H1 (cell line): ENCODE data around the gene BNIP5. TPM values are rescaled to one million over a fixed set of nuclear protein-coding genes. Genes with fewer than 3 reads are reported as not detected.

Source experiments
- CTCF ChIA-PET: fragments of 300-600 bp; sonication (Branson Sonifier 250); formaldehyde crosslinking; loops from one replicate; lab custom pipeline; 2021; ENCODE audit not compliant: partially characterized antibody; lab: Charles Lee
- POLR2A ChIA-PET: fragments of 300-600 bp; sonication (Branson Sonifier 250); formaldehyde crosslinking; loops from one replicate; lab custom pipeline; 2021; ENCODE audit warnings: inconsistent platforms; ENCODE audit not compliant: partially characterized antibody; lab: Charles Lee
- DNase-seq, 2 experiments: peaks; one replicate each; pipeline versions ENCODE4 v3.0.0 to v3.0.0-alpha.2; 2010 to 2022; ENCODE audit warnings: low spot score in 2 of 2, low read depth in 1 of 2, mixed read lengths in 1 of 2
- FAIRE-seq: peaks from 2 replicates; lab custom pipeline; 2011; peaks lifted over from hg19 to GRCh38; lab: Jason Lieb, UNC
- H2AFZ ChIP-seq: 2 replicates; pipeline ENCODE4 v1.8.1; 2012; ENCODE audit warnings: low read length, inconsistent platforms
- H2AK5ac ChIP-seq: 2 replicates; pipeline ENCODE4 v1.6.1; 2013; ENCODE audit warnings: low read depth, low read length
- H2BK120ac ChIP-seq: replicated peaks from 2 replicates; pipeline ENCODE3; 2013; ENCODE audit warnings: low read depth, low read length, inconsistent platforms
- H2BK12ac ChIP-seq: 2 replicates; pipeline ENCODE4 v1.6.1; 2013; ENCODE audit warnings: low read depth, low read length
- H2BK15ac ChIP-seq: 2 replicates; pipeline ENCODE4 v1.6.1; 2013; ENCODE audit warnings: low read length
- H2BK20ac ChIP-seq: 2 replicates; pipeline ENCODE4 v1.6.1; 2013; ENCODE audit warnings: low read length
- H2BK5ac ChIP-seq: 2 replicates; pipeline ENCODE4 v1.6.1; 2013; ENCODE audit warnings: low read depth, low read length
- H3K14ac ChIP-seq: 2 replicates; pipeline ENCODE4 v1.6.1; 2013; ENCODE audit warnings: inconsistent platforms; ENCODE audit not compliant: insufficient read length
- H3K18ac ChIP-seq: 2 replicates; pipeline ENCODE4 v1.6.1; 2013; ENCODE audit warnings: low read length; ENCODE audit errors: extremely low read depth
- H3K23ac ChIP-seq: 2 replicates; pipeline ENCODE4 v1.6.1; 2013; ENCODE audit warnings: inconsistent platforms; ENCODE audit not compliant: insufficient read length
- H3K23me2 ChIP-seq: 2 replicates; pipeline ENCODE4 v1.6.1; 2013; ENCODE audit warnings: low read depth, low read length
- H3K27ac ChIP-seq: 2 replicates; pipeline ENCODE4 v1.6.1; 2011; ENCODE audit warnings: low read depth, low read length, inconsistent platforms
- H3K27me3 ChIP-seq, 4 experiments: replicated peaks in 1 of 4; 1 replicate in 1 of 4; 2 replicates in 3 of 4; pipeline versions ENCODE4 v1.6.1 to v1.8.1; 2011 to 2013; ENCODE audit warnings: low read length in 3 of 4, mild to moderate bottlenecking in 3 of 4, inconsistent platforms in 2 of 4, mixed read lengths in 2 of 4, moderate library complexity in 1 of 4; ENCODE audit not compliant: control insufficient read depth in 3 of 4, insufficient read depth in 3 of 4; ENCODE audit errors: extremely low read depth in 1 of 4
- H3K36me3 ChIP-seq, 4 experiments: 2 replicates each; pipeline versions ENCODE4 v1.6.1 to v1.8.1; 2011 to 2013; ENCODE audit warnings: mild to moderate bottlenecking in 4 of 4, low read length in 3 of 4, moderate library complexity in 2 of 4, control low read depth in 1 of 4, inconsistent platforms in 1 of 4; ENCODE audit not compliant: insufficient read depth in 4 of 4, control insufficient read depth in 2 of 4
- H3K4ac ChIP-seq: replicated peaks from 2 replicates; pipeline ENCODE3; 2013; ENCODE audit warnings: low read length, low read depth, mixed read lengths, inconsistent platforms; ENCODE audit not compliant: insufficient read length
- H3K4me1 ChIP-seq, 4 experiments: replicated peaks in 1 of 4; 1 replicate in 1 of 4; 2 replicates in 3 of 4; pipeline versions ENCODE4 v1.6.1 to v1.8.1; 2011 to 2013; ENCODE audit warnings: low read length in 3 of 4, inconsistent platforms in 2 of 4, mixed read lengths in 1 of 4; ENCODE audit not compliant: insufficient read depth in 4 of 4, control insufficient read depth in 3 of 4
- H3K4me2 ChIP-seq, 2 experiments: 2 replicates each; pipeline versions ENCODE4 v1.6.1 to v1.8.1; 2011 to 2013; ENCODE audit warnings: low read depth in 2 of 2, low read length in 2 of 2, control low read depth in 1 of 2, inconsistent platforms in 1 of 2, mild to moderate bottlenecking in 1 of 2; ENCODE audit not compliant: insufficient read depth in 1 of 2
- H3K4me3 ChIP-seq, 4 experiments: fragments of 200-600, 300-600 bp in 1 of 4; sonication (generic), shearing (Covaris generic), sonication (Bioruptor Twin) in 1 of 4; 2 replicates each; pipeline versions ENCODE4 v1.5.1 to v1.8.1; 2011 to 2016; ENCODE audit warnings: low read length in 4 of 4, low read depth in 3 of 4, control low read depth in 2 of 4, inconsistent platforms in 2 of 4, mild to moderate bottlenecking in 2 of 4, mixed read lengths in 1 of 4, moderate library complexity in 1 of 4; ENCODE audit not compliant: insufficient read depth in 2 of 4; ENCODE audit errors: extremely low read depth in 1 of 4
- H3K56ac ChIP-seq: replicated peaks from 2 replicates; pipeline ENCODE3; 2013; ENCODE audit warnings: low read depth, mild to moderate bottlenecking, mixed read lengths, low read length, inconsistent platforms; ENCODE audit not compliant: insufficient read length
- H3K79me1 ChIP-seq: 2 replicates; pipeline ENCODE4 v1.6.1; 2013; ENCODE audit warnings: low read depth, low read length, control low read depth
- H3K79me2 ChIP-seq, 2 experiments: 2 replicates each; pipeline versions ENCODE4 v1.6.1 to v1.8.1; 2012 to 2013; ENCODE audit warnings: low read length in 2 of 2, mild to moderate bottlenecking in 2 of 2, inconsistent platforms in 1 of 2; ENCODE audit not compliant: insufficient read depth in 2 of 2, control insufficient read depth in 1 of 2
- H3K9ac ChIP-seq, 4 experiments: replicated peaks in 1 of 4; 1 replicate in 1 of 4; 2 replicates in 3 of 4; pipeline versions ENCODE4 v1.6.1 to v1.8.1; 2011 to 2013; ENCODE audit warnings: low read depth in 3 of 4, low read length in 3 of 4, control low read depth in 2 of 4, mild to moderate bottlenecking in 2 of 4, moderate library complexity in 2 of 4, inconsistent platforms in 1 of 4; ENCODE audit errors: extremely low read depth in 1 of 4
- H3K9me3 ChIP-seq, 2 experiments: 2 replicates each; pipeline versions ENCODE4 v1.6.1 to v1.8.1; 2012 to 2013; ENCODE audit warnings: mild to moderate bottlenecking in 2 of 2, moderate library complexity in 2 of 2, control low read depth in 1 of 2, inconsistent platforms in 1 of 2, low read depth in 1 of 2, low read length in 1 of 2, mixed read lengths in 1 of 2; ENCODE audit not compliant: insufficient read depth in 2 of 2
- H4K20me1 ChIP-seq, 2 experiments: replicated peaks in 1 of 2; 2 replicates each; pipeline versions ENCODE3 to v1.8.1; 2011 to 2013; ENCODE audit warnings: inconsistent platforms in 2 of 2, low read length in 2 of 2, mild to moderate bottlenecking in 1 of 2; ENCODE audit not compliant: insufficient read depth in 2 of 2, control insufficient read depth in 1 of 2
- H4K5ac ChIP-seq: 2 replicates; pipeline ENCODE4 v1.6.1; 2013; ENCODE audit warnings: low read length, low read depth, mixed read lengths, inconsistent platforms; ENCODE audit not compliant: insufficient read length
- H4K8ac ChIP-seq: 2 replicates; pipeline ENCODE4 v1.8.0; 2013; ENCODE audit warnings: mild to moderate bottlenecking, moderate library complexity, low read length, inconsistent platforms; ENCODE audit not compliant: insufficient read depth; ENCODE audit errors: extremely low read depth
- H4K91ac ChIP-seq: replicated peaks from 2 replicates; pipeline ENCODE3; 2013; ENCODE audit warnings: low read length, mixed read lengths, inconsistent platforms; ENCODE audit not compliant: insufficient read length
- GABPA ChIP-seq: IDR thresholded peaks from 2 replicates; pipeline ENCODE4 v1.6.1; 2011; ENCODE audit warnings: mild to moderate bottlenecking, low read length, moderate library complexity, borderline replicate concordance; ENCODE audit not compliant: insufficient read depth
- SP4 ChIP-seq: IDR thresholded peaks from 2 replicates; pipeline ENCODE4 v1.6.1; 2012; ENCODE audit warnings: low read length, inconsistent platforms
- WGBS, 2 experiments: shearing (Covaris generic) in 1 of 2; methylation state at CpG; one replicate each; pipeline versions ENCODE4 v1.1.6 to v1.1.7; 2013 to 2015; ENCODE audit warnings: low lambda C conversion rate in 2 of 2, mixed read lengths in 2 of 2, inconsistent platforms in 1 of 2, low coverage in 1 of 2, missing lambda C conversion rate in 1 of 2; ENCODE audit not compliant: insufficient replicate concordance in 2 of 2, insufficient coverage in 1 of 2, insufficient read length in 1 of 2; ENCODE audit errors: extremely low coverage in 1 of 2, missing lambda C conversion rate in 1 of 2; 5-methylcytosine and 5-hydroxymethylcytosine counted together
- polyA plus RNA-seq, 7 experiments: library from polyadenylated mRNA; depleted of rRNA in 3 of 7; stranded (reverse) in 5 of 7; unstranded in 2 of 7; fragments of >200 nt in 5 of 7; fragments of 200-250 nt in 2 of 7; gene quantifications; 1 replicate in 5 of 7; 2 replicates in 1 of 7; 4 replicates in 1 of 7; pipeline versions ENCODE4 v1.2.1 to v1.2.3, GENCODE V29; 2011 to 2013; ENCODE audit warnings: missing spikeins in 2 of 7, mixed read lengths in 2 of 7
- total RNA-seq: library from RNA; stranded (reverse); fragmentation: NEBNext Ultra II Directional; extraction: Animal tissue kit (Norgen Biotek cat#: 25700); gene quantifications from 2 replicates; pipeline ENCODE4 v1.2.1, GENCODE V29; 2021

The BNIP5 gene
- total and polyA plus RNA-seq, 2 of the 8 experiments (the other 6 are each of a cell fraction or from before 2014, with no cell fraction given) = not detected

DNA sequence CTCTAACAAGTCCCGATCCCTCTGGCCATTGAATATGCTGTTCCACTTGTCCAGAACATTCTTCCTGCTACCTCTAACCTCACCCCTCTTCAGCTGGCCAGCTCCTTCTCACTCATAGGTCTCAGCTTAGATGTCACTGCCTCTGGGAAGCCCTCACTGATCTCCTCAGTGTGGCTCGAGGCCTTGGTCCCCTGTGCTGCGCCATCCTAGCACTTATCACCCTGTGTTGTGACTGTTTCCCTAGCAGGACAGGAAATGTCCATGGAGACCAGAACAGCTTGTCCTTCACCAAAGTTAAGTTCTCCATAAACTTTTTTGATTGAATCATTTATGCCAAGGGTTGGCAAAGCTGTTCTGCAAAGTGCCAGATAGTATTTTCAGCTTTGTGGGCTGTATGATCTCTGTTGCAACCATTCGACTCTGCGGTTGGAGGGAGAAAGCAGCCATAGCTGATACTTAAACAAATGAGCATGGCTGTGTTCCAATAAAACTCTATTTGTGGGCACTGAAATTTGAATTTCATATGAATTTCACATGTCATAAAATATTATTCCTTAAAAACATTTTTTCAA is 6.5 kb upstream of the BNIP5 start:
- no peak overlapping the region for H2BK5ac ChIP-seq
- no peak overlapping the region for H3K4me2 ChIP-seq
- H4K91ac ChIP-seq = no peak overlapping the region
- H4K20me1 ChIP-seq = no peaks in the 10 kb centered on the region
- H3K18ac ChIP-seq = no peak overlapping the region
- 81% methylated on average over 5 of the region's 5 CpGs; no CpG with 5 or more reads in 1 of the 2 experiments for WGBS, 2 experiments
- no peak overlapping the region for H4K8ac ChIP-seq
- H3K9me3 ChIP-seq = no peaks in the 10 kb centered on the region
- POLR2A ChIA-PET = no interaction called here
- no peak overlapping the region for H3K23ac ChIP-seq
- peaks cover 3% of the 10 kb centered on the region; the same call in 1 of the 2 replicates for H3K23me2 ChIP-seq
- H3K14ac ChIP-seq = no peak overlapping the region
- peaks cover 0 to 6% (median 2%) of the 10 kb centered on the region in 4 experiments; a peak in 3 of 7 replicates for H3K27me3 ChIP-seq
- CTCF ChIA-PET = interaction anchor here (0.8 to 6.2 kb wide), 7 partner anchors 10 to 248 kb away, joined by 3 to 68 read pairs (median 11); no protein-coding TSS in a partner anchor
- H3K79me1 ChIP-seq = no peaks in the 10 kb centered on the region
- no peak overlapping the region for H3K56ac ChIP-seq
- H3K4ac ChIP-seq = no peak overlapping the region
- no peaks in the 10 kb centered on the region for H3K79me2 ChIP-seq
- FAIRE-seq (no peak), DNase-seq (no peak)
- H3K9ac ChIP-seq = no peak overlapping the region
- TF ChIP-seq SP4 = no peak
- TF ChIP-seq GABPA = no peak
- H3K4me1 ChIP-seq = peaks cover 0 to 3% (median under 1%) of the 10 kb centered on the region in 4 experiments; a peak in 4 of 7 replicates
- H3K36me3 ChIP-seq = no peaks in the 10 kb centered on the region
- H2BK12ac ChIP-seq = no peak overlapping the region
- no peak overlapping the region for H2AK5ac ChIP-seq
- no peak overlapping the region for H2AFZ ChIP-seq
- H4K5ac ChIP-seq = no peak overlapping the region
- no peak overlapping the region for H2BK15ac ChIP-seq
- H2BK120ac ChIP-seq = no peak overlapping the region
- no peak overlapping the region for H3K4me3 ChIP-seq
- H3K27ac ChIP-seq = no peak overlapping the region
- H2BK20ac ChIP-seq = no peak overlapping the region
